SJSA1 (cell line): ENCODE results near the gene NET1. TPM values are rescaled to one million over a fixed set of nuclear protein-coding genes. Genes with fewer than 3 reads are reported as not detected.

Experiments
- DNase-seq, 2 experiments: peaks; one replicate each; pipeline ENCODE4 v3.0.0-alpha.2; 2015 to 2020; ENCODE audit warnings: low spot score in 2 of 2, low read depth in 1 of 2
- H3K27ac ChIP-seq: fragments of 250-450 bp; sonication (Bioruptor Pico); 2 replicates; pipeline ENCODE4 v1.5.1; 2020; ENCODE audit warnings: mild to moderate bottlenecking, moderate library complexity
- H3K27me3 ChIP-seq: fragments of 250-450 bp; sonication (Bioruptor Pico); replicated peaks from 2 replicates; pipeline ENCODE4 v1.5.1; 2020; ENCODE audit warnings: mild to moderate bottlenecking, moderate library complexity
- H3K36me3 ChIP-seq: fragments of 250-450 bp; sonication (Bioruptor Pico); 2 replicates; pipeline ENCODE4 v1.5.1; 2020; ENCODE audit warnings: mild to moderate bottlenecking
- H3K4me1 ChIP-seq: fragments of 250-450 bp; sonication (Bioruptor Pico); replicated peaks from 2 replicates; pipeline ENCODE4 v1.6.1; 2021; ENCODE audit warnings: mild to moderate bottlenecking
- H3K4me3 ChIP-seq: fragments of 250-450 bp; sonication (Bioruptor Pico); 2 replicates; pipeline ENCODE4 v1.5.1; 2020; ENCODE audit warnings: mild to moderate bottlenecking
- H3K9me3 ChIP-seq: fragments of 250-450 bp; sonication (Bioruptor Pico); replicated peaks from 2 replicates; pipeline ENCODE4 v1.5.1; 2020; ENCODE audit warnings: mild to moderate bottlenecking
- total RNA-seq: library from RNA; depleted of rRNA; stranded (reverse); fragments of >200 nt; shearing (Covaris generic); gene quantifications from 2 replicates; pipeline ENCODE4 v1.2.3, GENCODE V29; 2014; rRNA removed

The NET1 gene
- total RNA-seq, 1 experiment from 2014 or later: 52.4 TPM

- Histone ChIP-seq H3K27me3 (peaks cover 4% of the 10 kb centered on the region; the same call in 1 of the 2 replicates), H3K9me3 (no peaks in the 10 kb centered on the region), H3K4me1 (no peaks in the 10 kb centered on the region)
Measured at GRCh38 chr10:5502571-5503476, 90.5 kb downstream of the NET1 start.

DNA sequence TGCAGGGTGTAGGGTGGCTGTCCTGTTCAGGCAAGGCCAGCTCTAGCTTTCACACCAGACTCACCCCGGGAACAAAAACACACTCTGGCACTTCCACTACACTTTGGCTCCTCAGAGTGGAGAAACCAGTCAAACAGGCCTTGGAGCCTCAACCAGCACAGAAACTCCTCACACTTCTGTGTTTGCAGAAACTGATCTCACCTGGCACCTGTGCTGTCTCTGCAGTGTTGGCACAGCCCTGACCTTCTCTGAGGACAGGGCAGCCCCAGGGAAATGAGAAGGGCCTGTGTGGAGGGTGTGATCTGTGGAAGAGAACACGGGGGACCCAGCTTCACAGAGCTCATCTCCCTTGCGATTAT, 91.1 kb downstream of the NET1 start:
- no peak overlapping the region for H3K27ac ChIP-seq
- H3K9me3 ChIP-seq: no peaks in the 10 kb centered on the region
- DNase-seq: no peak
- H3K4me3 ChIP-seq: no peak overlapping the region
- peaks cover 4% of the 10 kb centered on the region; the same call in 1 of the 2 replicates for H3K27me3 ChIP-seq
- H3K4me1 ChIP-seq: no peaks in the 10 kb centered on the region
- no peaks in the 10 kb centered on the region for H3K36me3 ChIP-seq

More at GRCh38 chr10:5502571-5503476, 90.5 kb downstream of the NET1 start:
- no peaks in the 10 kb centered on the region for H3K36me3 ChIP-seq
- no peak overlapping the region for H3K27ac ChIP-seq
- H3K4me3 ChIP-seq: no peak overlapping the region
- no peak for DNase-seq

DNA sequence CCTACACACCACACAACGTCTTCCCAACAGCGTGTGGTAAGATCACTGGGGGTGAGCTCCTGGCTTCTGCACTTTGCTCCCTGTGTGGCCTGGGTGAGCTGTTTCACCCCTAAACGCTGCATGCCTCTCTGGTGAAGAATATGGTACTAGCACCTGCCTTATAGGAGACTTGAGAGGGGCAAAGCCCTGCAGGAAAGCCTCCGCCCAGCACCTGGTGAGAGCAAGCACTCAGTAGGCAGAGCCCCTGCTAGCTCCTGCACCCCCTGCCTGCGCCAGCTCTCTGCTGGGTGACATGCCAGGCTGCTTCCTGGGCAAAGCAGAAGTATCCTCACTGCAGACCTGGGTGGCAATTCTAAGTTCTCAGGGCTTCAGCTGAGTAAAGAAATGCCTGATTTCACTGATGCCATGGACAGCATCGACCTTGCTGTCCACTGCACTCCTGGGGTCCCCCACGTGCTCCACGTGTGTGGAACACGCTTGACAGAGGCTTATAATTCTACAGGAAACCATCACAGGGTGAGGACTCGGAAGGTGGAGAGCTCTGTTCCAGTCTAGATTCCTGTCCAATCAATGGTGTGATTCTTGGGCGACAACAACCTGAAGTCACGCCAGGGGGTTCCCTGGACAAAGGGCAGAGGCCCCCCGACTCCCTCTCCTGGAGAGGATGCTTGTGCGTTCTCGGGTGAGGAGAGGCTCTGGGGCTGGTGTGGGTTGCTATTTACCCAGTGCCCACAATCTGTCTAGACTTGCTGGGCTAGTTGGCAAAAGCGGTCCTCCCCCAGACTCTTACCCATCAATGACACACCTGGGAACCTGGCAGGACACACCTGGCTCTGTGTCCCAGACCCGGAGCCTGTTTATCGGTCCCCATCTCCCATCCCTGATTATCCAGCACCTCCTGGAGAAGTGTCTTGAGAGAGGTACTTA, 92.1 kb downstream of the NET1 start:
- no peaks in the 10 kb centered on the region for H3K9me3 ChIP-seq
- no peaks in the 10 kb centered on the region for H3K36me3 ChIP-seq
- no peaks in the 10 kb centered on the region for H3K4me1 ChIP-seq
- H3K4me3 ChIP-seq: no peak overlapping the region
- H3K27ac ChIP-seq: no peak overlapping the region
- DNase-seq: no peak
- H3K27me3 ChIP-seq: peaks cover 4% of the 10 kb centered on the region; the same call in 1 of the 2 replicates

GRCh38 chr10:5506246-5506645, 93.9 kb downstream of the NET1 start:
- H3K27me3 ChIP-seq: peaks cover 4% of the 10 kb centered on the region; the same call in 1 of the 2 replicates
- no peaks in the 10 kb centered on the region for H3K36me3 ChIP-seq
- H3K4me1 ChIP-seq: no peaks in the 10 kb centered on the region
- H3K4me3 ChIP-seq: no peak overlapping the region
- H3K27ac ChIP-seq: no peak overlapping the region
- DNase-seq: no peak
- H3K9me3 ChIP-seq: no peaks in the 10 kb centered on the region

DNA sequence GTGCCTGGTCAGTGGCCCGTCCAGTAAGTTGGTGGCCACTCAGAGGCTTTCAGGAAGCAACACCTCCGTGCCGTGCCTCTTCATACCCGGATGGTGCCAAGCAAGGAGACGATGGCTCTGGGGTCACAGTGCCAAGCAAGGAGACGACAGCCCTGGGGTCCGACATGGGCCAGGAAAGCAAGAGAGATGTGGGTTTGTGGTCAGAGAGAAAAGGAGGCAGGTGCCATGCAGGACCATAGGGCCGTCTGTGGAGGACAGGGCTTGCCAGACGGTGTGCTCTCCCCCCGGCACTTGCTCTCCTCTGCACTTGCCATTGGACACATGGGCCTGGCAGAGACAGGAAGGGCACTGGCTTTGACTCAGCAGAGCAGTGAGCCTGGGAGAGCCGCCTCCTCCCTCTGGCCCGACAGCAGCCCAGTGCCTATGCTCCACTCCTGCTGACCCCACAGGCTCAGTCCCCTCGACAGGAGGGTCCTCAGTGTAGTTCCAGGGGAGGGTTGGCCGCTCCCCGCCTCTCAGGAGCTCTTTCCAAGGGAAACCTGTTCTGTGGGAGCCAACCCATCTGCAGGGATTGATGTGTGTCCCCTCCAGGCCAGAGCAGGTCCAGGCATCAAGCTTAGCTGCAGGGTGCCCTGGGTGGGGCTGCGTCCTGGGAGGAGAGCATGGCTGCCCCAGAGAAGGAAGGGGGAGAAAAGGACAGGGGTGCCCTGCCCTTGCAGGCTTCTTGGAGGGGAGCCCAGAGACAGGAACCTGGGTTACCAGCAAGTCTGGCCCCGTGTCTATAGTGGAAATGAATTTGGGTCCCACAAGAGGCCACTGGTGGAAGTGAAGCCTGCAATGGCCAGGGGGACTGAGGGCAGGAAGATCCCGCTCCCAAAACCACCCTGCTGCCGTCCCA, 94.6 kb downstream of the NET1 start:
- Histone ChIP-seq H3K9me3 (no peaks in the 10 kb centered on the region), H3K4me1 (no peaks in the 10 kb centered on the region), H3K36me3 (no peaks in the 10 kb centered on the region), H3K27me3 (0 out of 2 replicates have a peak, but pooled peaks cover 4% of the 10 kb centered on the region), H3K27ac (no peak overlapping the region), H3K4me3 (no peak overlapping the region)
- no peak for DNase-seq

- H3K9me3 ChIP-seq: no peaks in the 10 kb centered on the region
Measured at GRCh38 chr10:5507649-5508131, 95.3 kb downstream of the NET1 start.

DNA sequence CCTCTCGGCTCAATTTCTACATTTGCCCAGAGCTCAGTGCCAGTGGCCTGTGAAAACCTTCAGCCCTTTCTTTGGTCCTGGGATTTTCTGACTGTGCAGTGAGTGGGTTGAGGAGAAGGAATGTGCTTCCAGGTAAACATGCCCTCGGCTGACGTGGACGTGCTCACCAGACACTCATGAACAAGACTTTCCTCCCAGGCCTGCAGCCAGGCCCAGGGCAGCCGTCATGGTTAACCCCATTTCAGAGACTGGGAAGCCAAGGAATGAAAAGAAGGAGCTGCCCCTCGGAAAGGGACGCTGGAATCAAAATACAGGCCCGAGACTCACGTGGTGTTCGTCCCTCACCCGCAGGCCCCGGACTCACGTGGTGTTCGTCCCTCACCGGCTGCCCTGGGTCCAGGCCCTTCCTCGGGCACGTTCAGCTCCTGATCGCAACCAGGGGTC, 95.8 kb downstream of the NET1 start:
- DNase-seq: no peak
- Histone ChIP-seq H3K4me1 (no peaks in the 10 kb centered on the region), H3K36me3 (no peaks in the 10 kb centered on the region), H3K9me3 (no peaks in the 10 kb centered on the region), H3K27ac (no peak overlapping the region), H3K27me3 (no peaks in the 10 kb centered on the region), H3K4me3 (no peak overlapping the region)

More at GRCh38 chr10:5507649-5508131, 95.3 kb downstream of the NET1 start:
- 0 out of 2 replicates have a peak, but pooled peaks cover 1% of the 10 kb centered on the region for H3K27me3 ChIP-seq
- no peak overlapping the region for H3K27ac ChIP-seq
- DNase-seq: no peak
- no peak overlapping the region for H3K4me3 ChIP-seq
- H3K4me1 ChIP-seq: no peaks in the 10 kb centered on the region
- no peaks in the 10 kb centered on the region for H3K36me3 ChIP-seq

Other genes with a start within 250 kb of the NET1 start
- gene AKR1C8, start 227.4 kb upstream of the NET1 start, total RNA-seq: 0.16 TPM in 1 of 2 replicates, not detected in the other
- gene AKR1C4, start 215.7 kb upstream of the NET1 start, total RNA-seq: not detected in 2 replicates
- not detected in 2 replicates for gene UCN3, start 47.6 kb upstream of the NET1 start, total RNA-seq
- gene TUBAL3, start 7.7 kb upstream of the NET1 start, total RNA-seq: not detected in 2 replicates
- gene CALML5, start 87.0 kb downstream of the NET1 start, total RNA-seq: not detected in 2 replicates
- not detected in 2 replicates for gene CALML3, start 112.4 kb downstream of the NET1 start, total RNA-seq